ENCODE results near the gene PHKG2. TPM values are rescaled to one million over a fixed set of nuclear protein-coding genes. Genes with fewer than 3 reads are reported as not detected.

The PHKG2 gene
- polyA plus RNA-seq, 1 donor from 2014 or later = 41.5 TPM

- no peak for TF ChIP-seq REST (IDR thresholded peaks at IDR 0.05; ENCODE audit: borderline replicate concordance)
- peak; percentile 76 for TF ChIP-seq POLR2AphosphoS5 (IDR thresholded peaks at IDR 0.05)
- no peak for TF ChIP-seq SMC3 (conservative IDR thresholded peaks at IDR 0.05; ENCODE audit: poor library complexity)
- peak; percentile 72 for TF ChIP-seq MXI1 (conservative IDR thresholded peaks at IDR 0.05; ENCODE audit: poor library complexity, severe bottlenecking)
- TF ChIP-seq TAF1 (IDR thresholded peaks at IDR 0.05; ENCODE audit: low read depth) = peak; percentile 50
- no peak for TF ChIP-seq EP300 (conservative IDR thresholded peaks at IDR 0.05; ENCODE audit: poor library complexity, severe bottlenecking)
- Histone ChIP-seq H3K36me3 (ENCODE audit: insufficient read depth, low read length) (peaks cover 2% of the 10 kb centered on the region), H3K9me3 (ENCODE audit: low read length) (no peaks in the 10 kb centered on the region), H3K4me3 (ENCODE audit: low read length) (peak within 1 kb of the TSS; percentile 98), H4K20me1 (ENCODE audit: insufficient read depth) (peaks cover 2% of the 10 kb centered on the region), H3K9me2 (ENCODE audit: insufficient read depth, low read length) (no peaks in the 10 kb centered on the region), H3K79me2 (replicated peaks; ENCODE audit: insufficient read depth, low read length) (peaks cover 29% of the 10 kb centered on the region), H3K27ac (ENCODE audit: low read length) (peak within 1 kb of the TSS; percentile 100), H3F3A (ENCODE audit: insufficient read depth, low read length, poor library complexity, severe bottlenecking) (no peaks in the 10 kb centered on the region), H3K4me2 (ENCODE audit: low read length) (peak within 1 kb of the TSS; percentile 93), H3K9ac (ENCODE audit: low read length) (peak within 1 kb of the TSS; percentile 99), H2AFZ (ENCODE audit: low read depth, low read length) (peak within 1 kb of the TSS; percentile 88), H3K27me3 (ENCODE audit: insufficient read depth, low read depth, low read length) (no peaks in the 10 kb centered on the region)
Observed at GRCh38 chr16:30698816-30699614, 49.2 kb upstream of the PHKG2 start, which contains the start of gene SRCAP. TSS of gene SRCAP (plus strand) at chr16:30699171. CDS start at chr16:30700825, 1,654 bp downstream.

- peak overlapping the region; percentile 93 for H3K4me2 ChIP-seq (ENCODE audit: low read length)
- no peaks in the 10 kb centered on the region for H3K27me3 ChIP-seq (ENCODE audit: insufficient read depth, low read depth, low read length)
- no peaks in the 10 kb centered on the region for H3K9me3 ChIP-seq (ENCODE audit: low read length)
- peaks cover 29% of the 10 kb centered on the region for H3K79me2 ChIP-seq (replicated peaks; ENCODE audit: insufficient read depth, low read length)
- no peaks in the 10 kb centered on the region for H3F3A ChIP-seq (ENCODE audit: insufficient read depth, low read length, poor library complexity, severe bottlenecking)
- TF ChIP-seq EP300 (conservative IDR thresholded peaks at IDR 0.05; ENCODE audit: poor library complexity, severe bottlenecking) = no peak
- TF ChIP-seq REST (IDR thresholded peaks at IDR 0.05; ENCODE audit: borderline replicate concordance) = no peak
- TF ChIP-seq SMC3 (conservative IDR thresholded peaks at IDR 0.05; ENCODE audit: poor library complexity) = no peak
- no peak for TF ChIP-seq POLR2AphosphoS5 (IDR thresholded peaks at IDR 0.05)
- TF ChIP-seq CTCF (IDR thresholded peaks at IDR 0.05; ENCODE audit: poor library complexity, severe bottlenecking) = no peak
- TF ChIP-seq TAF1 (IDR thresholded peaks at IDR 0.05; ENCODE audit: low read depth) = no peak
- TF ChIP-seq RAD21 (conservative IDR thresholded peaks at IDR 0.05) = no peak
- no peaks in the 10 kb centered on the region for H3K9me2 ChIP-seq (ENCODE audit: insufficient read depth, low read length)
- H3K9ac ChIP-seq (ENCODE audit: low read length) = peak overlapping the region; percentile 99
- H4K20me1 ChIP-seq (ENCODE audit: insufficient read depth) = peaks cover 2% of the 10 kb centered on the region
- peak overlapping the region; percentile 98 for H3K4me3 ChIP-seq (ENCODE audit: low read length)
- H3K27ac ChIP-seq (ENCODE audit: low read length) = peak overlapping the region; percentile 100
- no peak overlapping the region for H2AFZ ChIP-seq (ENCODE audit: low read depth, low read length)
- peaks cover 5% of the 10 kb centered on the region for H3K36me3 ChIP-seq (ENCODE audit: insufficient read depth, low read length)
Observed at GRCh38 chr16:30699615-30700099, 48.6 kb upstream of the PHKG2 start.

Measured in neural cell (in vitro differentiated cells).